ENCODE measurements around the gene METTL26. TPM values are rescaled to one million over a fixed set of nuclear protein-coding genes. Genes with fewer than 3 reads are reported as not detected.

The METTL26 gene
- total and polyA plus RNA-seq, 10 of the 15 experiments (the other 5 are each of a cell fraction or from before 2014, with no cell fraction given): 5.4 to 163 (median 79.3) TPM

DNA sequence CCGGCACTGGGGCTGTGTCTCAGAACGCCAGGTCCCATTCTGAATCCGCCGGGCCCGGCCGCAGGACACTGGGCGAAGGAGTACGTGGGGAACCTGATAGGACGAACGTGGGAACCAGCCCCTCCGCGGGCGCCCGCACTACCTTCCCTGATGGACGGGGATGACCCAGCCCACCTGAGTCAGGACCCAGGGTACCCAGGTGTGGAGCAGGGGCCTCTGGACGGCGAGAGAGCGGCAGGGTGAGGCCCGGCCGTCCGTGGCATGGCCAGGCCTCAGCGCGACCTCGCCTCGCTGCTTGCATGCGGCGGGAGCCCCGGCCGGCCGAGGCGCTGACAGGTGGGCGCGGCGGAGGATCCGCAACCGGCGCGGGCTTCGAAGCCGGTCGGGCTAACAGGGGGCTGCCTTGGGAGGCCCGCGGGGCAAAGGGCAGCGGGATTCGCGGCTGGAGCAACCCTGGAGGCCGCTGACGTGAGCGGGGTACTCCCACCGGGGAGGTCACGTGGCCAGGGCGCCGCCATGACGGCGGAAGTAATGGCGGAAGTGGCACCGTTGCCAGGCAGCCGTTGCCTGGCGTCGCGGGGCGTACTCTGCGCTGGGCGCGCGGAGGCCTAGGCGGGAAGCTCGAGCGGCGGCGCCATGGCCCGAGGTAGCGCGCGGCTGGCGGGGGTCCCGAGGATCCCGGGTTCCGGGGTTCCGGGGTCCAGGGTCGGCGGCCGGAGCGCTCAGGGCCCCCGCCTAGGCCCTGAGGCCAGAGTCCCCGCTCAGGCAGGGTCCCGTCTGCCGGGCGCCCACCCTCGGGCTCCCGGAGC is 12.9 kb upstream of the METTL26 start, which contains the start of gene WDR90 (continued):
- TF ChIP-seq NR2C1 (IDR thresholded peaks at IDR 0.05) (peak; percentile 41; the same call in 1 of the 2 replicates), EGR1 (IDR thresholded peaks at IDR 0.05; ENCODE audit: borderline replicate concordance in 1 of 2, low read depth in 2 of 2, low read length in 2 of 2) (no peak), SMAD5 (IDR thresholded peaks at IDR 0.05; ENCODE audit: low read depth) (no peak), MTA2 (IDR thresholded peaks at IDR 0.05; ENCODE audit: low read depth) (no peak), HDAC2 (IDR thresholded peaks at IDR 0.05) (no peak), KLF5 (IDR thresholded peaks at IDR 0.05; ENCODE audit: partially characterized antibody) (no peak)

DNA sequence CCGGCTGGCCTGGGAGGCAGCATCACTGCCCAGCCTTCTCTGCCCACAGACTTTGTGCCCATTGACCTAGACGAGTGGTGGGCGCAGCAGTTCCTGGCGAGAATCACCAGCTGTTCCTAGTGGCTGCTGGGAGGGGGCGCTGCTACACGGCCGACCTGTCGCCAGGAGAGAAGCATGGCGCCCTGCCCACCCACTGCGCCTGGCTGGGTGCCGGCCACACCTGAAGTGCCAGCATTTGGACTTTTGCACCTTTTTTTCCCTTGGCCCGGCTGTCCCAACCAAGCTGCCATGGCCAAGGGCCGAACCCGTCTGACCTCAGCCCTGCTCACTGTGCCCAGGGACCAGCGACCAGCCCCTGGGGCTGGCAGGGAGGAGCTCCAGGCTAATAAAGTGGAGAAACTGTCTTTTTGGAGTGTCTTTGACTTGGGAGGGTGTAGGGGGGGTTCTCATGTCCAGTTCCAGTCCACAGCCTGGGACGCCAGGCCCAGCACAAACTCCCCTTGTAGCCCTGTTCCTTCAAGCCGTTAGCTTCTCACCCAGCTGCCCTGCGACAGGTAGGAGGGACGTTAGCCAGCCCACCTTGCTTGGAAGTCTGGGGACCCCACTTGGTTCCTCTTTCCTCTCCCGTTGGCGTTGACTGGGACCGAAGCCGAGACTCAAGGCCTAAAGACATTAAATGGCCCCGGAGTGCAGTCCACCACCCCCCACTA is 12.1 kb upstream of the METTL26 start:
- intact Hi-C loops (cut with micrococcal nuclease; ENCODE audit: unreplicated experiment): no loop called here
- ChIA-PET POLR2A (interaction anchor here (1.1 to 1.4 kb wide), 2 partner anchors 12 to 32 kb away, joined by 4 read pairs; partner anchors contain the start of genes METTL26 and STUB1), RAD21 (ENCODE audit: unreplicated experiment) (interaction anchor here (1.8 to 3.4 kb wide), 2 partner anchors 12 kb away, joined by 7 to 13 read pairs; partner anchors contain the start of gene METTL26), SMC1A (ENCODE audit: uncharacterized antibody, unreplicated experiment) (interaction anchor here (0.8 kb wide), 1 partner anchor 12 kb away, joined by 5 read pairs; the partner anchor contains the start of gene METTL26), CTCF (interaction anchor here (0.6 to 3.1 kb wide), 8 partner anchors 10 to 47 kb away, joined by 3 to 11 read pairs (median 4); partner anchors contain the start of genes JMJD8, METTL26 and RHOT2)
- peaks cover 9% of the 10 kb centered on the region for H3K4me1 ChIP-seq (ENCODE audit: control insufficient read depth, insufficient read depth, low read length)
- H3K4me3 ChIP-seq: peak overlapping the region; percentile 70
- no peaks in the 10 kb centered on the region for H3K9me3 ChIP-seq (replicated peaks; ENCODE audit: control insufficient read depth, insufficient read depth, low read length)
- no peaks in the 10 kb centered on the region for H4K20me1 ChIP-seq (ENCODE audit: control insufficient read depth, insufficient read depth)
- H3K9ac ChIP-seq (ENCODE audit: control insufficient read depth, insufficient read depth, low read length): peak overlapping the region; percentile 92
- FAIRE-seq (peak; percentile 87), ATAC-seq (peak; percentile 69), DNase-seq (ENCODE audit: low read depth, low spot score) (no peak)
- H3K79me2 ChIP-seq (ENCODE audit: control insufficient read depth, insufficient read depth, low read length): peaks cover 24% of the 10 kb centered on the region
- BruUV-seq (replicated peaks): no TSS peak
- WGBS (ENCODE audit: insufficient coverage, insufficient replicate concordance, low lambda C conversion rate, missing lambda C conversion rate): 1% methylated on average over 24 of the region's 24 CpGs
- in situ Hi-C loops (cut with MboI): no loop called here
- H3K27me3 ChIP-seq (replicated peaks in 1 of 2; ENCODE audit: control insufficient read depth in 2 of 2, insufficient read depth in 2 of 2, low read length in 1 of 2): no peaks in the 10 kb centered on the region
- H3K36me3 ChIP-seq (ENCODE audit: control insufficient read depth in 2 of 2, insufficient read depth in 2 of 2, low read length in 1 of 2): peaks cover 0 to 2% of the 10 kb centered on the region in 2 experiments; a peak in 2 of 4 replicates
- no peak overlapping the region; the same call in 1 of the 2 replicates for H2AFZ ChIP-seq (ENCODE audit: control insufficient read depth, low read depth, low read length)
- H3K27ac ChIP-seq (ENCODE audit: control insufficient read depth, insufficient read depth): peak overlapping the region; percentile 80
- H3K4me2 ChIP-seq (ENCODE audit: control insufficient read depth, insufficient read depth): peak overlapping the region; percentile 95
- TF ChIP-seq CBFB (IDR thresholded peaks at IDR 0.05; ENCODE audit: low read depth) (no peak), RCOR1 (conservative IDR thresholded peaks at IDR 0.05; ENCODE audit: low read depth, low read length) (no peak), NBN (IDR thresholded peaks at IDR 0.05) (no peak), RB1 (IDR thresholded peaks at IDR 0.05; ENCODE audit: borderline replicate concordance) (0 out of 2 replicates have a peak, but pooled peaks have one; percentile 41), NFIC (IDR thresholded peaks at IDR 0.05; ENCODE audit: low read depth, low read length) (no peak), POLR2AphosphoS5 (IDR thresholded peaks at IDR 0.05; ENCODE audit: low read length) (no peak; the same call in 1 of the 2 replicates), YBX1 (IDR thresholded peaks at IDR 0.05) (no peak), CHD4 (IDR thresholded peaks at IDR 0.05) (no peak)
- TF ChIP-seq, protein P1, sequence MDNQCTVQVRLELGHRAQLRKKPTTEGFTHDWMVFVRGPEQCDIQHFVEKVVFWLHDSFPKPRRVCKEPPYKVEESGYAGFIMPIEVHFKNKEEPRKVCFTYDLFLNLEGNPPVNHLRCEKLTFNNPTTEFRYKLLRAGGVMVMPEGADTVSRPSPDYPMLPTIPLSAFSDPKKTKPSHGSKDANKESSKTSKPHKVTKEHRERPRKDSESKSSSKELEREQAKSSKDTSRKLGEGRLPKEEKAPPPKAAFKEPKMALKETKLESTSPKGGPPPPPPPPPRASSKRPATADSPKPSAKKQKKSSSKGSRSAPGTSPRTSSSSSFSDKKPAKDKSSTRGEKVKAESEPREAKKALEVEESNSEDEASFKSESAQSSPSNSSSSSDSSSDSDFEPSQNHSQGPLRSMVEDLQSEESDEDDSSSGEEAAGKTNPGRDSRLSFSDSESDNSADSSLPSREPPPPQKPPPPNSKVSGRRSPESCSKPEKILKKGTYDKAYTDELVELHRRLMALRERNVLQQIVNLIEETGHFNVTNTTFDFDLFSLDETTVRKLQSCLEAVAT (IDR thresholded peaks at IDR 0.05): no peak
- TF ChIP-seq, protein P2, sequence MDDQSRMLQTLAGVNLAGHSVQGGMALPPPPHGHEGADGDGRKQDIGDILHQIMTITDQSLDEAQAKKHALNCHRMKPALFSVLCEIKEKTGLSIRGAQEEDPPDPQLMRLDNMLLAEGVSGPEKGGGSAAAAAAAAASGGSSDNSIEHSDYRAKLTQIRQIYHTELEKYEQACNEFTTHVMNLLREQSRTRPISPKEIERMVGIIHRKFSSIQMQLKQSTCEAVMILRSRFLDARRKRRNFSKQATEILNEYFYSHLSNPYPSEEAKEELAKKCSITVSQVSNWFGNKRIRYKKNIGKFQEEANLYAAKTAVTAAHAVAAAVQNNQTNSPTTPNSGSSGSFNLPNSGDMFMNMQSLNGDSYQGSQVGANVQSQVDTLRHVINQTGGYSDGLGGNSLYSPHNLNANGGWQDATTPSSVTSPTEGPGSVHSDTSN (IDR thresholded peaks at IDR 0.05; ENCODE audit: insufficient replicate concordance, low read depth, low read length): no peak
- TF ChIP-seq, protein P3, sequence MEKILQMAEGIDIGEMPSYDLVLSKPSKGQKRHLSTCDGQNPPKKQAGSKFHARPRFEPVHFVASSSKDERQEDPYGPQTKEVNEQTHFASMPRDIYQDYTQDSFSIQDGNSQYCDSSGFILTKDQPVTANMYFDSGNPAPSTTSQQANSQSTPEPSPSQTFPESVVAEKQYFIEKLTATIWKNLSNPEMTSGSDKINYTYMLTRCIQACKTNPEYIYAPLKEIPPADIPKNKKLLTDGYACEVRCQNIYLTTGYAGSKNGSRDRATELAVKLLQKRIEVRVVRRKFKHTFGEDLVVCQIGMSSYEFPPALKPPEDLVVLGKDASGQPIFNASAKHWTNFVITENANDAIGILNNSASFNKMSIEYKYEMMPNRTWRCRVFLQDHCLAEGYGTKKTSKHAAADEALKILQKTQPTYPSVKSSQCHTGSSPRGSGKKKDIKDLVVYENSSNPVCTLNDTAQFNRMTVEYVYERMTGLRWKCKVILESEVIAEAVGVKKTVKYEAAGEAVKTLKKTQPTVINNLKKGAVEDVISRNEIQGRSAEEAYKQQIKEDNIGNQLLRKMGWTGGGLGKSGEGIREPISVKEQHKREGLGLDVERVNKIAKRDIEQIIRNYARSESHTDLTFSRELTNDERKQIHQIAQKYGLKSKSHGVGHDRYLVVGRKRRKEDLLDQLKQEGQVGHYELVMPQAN (conservative IDR thresholded peaks at IDR 0.05): 0 out of 2 replicates have a peak, but pooled peaks have one; percentile 21

Measured in GM12878 (cell line).